G401 (cell line): ENCODE data around the gene ZC3H6. TPM values are rescaled to one million over a fixed set of nuclear protein-coding genes. Genes with fewer than 3 reads are reported as not detected.
A peak's percentile ranks its signal among the peaks of the same experiment; 100 is the strongest.
"Not testable (repeated sequence)": the region's sequence is repeated elsewhere in the genome, so short reads cannot be mapped to it uniquely, and the experiment has no call there.

ENCODE experiments used
- DNase-seq: peaks from one replicate; pipeline ENCODE4 v3.0.0-alpha.2; 2015; ENCODE audit warnings: low spot score
- in situ Hi-C: cut with HindIII; loops from 2 replicates; pipeline ENCODE4 v1.10.0; 2016; ENCODE audit warnings: low sequenced_read_pairs, mixed read lengths
- total RNA-seq: library from RNA; depleted of rRNA; stranded (reverse); fragments of >200 nt; shearing (Covaris generic); gene quantifications from 2 replicates; pipeline ENCODE4 v1.2.3, GENCODE V29; 2014

The ZC3H6 gene
- total RNA-seq, 1 experiment from 2014 or later, result 0.98 TPM

- in situ Hi-C loops, result no loop called here
- DNase-seq, result peak; percentile 86
Observed at GRCh38 chr2:112275887-112276773, 733 bp downstream of the ZC3H6 start.

DNA sequence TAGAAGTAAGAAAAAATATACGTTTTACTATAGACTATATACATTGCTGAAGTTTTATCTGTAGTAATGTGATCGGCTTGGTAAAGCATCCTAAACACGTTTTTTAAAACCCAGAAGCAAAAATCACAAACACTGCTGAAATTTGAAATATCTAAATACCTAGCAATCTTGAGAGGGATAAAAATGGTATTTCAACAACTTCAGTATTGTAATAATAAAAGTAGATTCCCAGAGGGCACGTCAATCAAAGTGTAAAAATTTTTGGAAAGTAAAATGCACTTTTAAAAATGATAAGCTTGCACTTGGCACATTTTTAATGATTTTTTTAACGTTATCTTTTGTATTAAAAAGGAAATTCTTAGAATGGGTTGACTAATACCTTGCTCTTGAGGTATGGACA, 1.6 kb downstream of the ZC3H6 start:
- in situ Hi-C loops, result no loop called here
- no peak for DNase-seq

- no peak for DNase-seq
- in situ Hi-C loops, result no loop called here
Observed at GRCh38 chr2:112277596-112278220, 2.3 kb downstream of the ZC3H6 start.

DNA sequence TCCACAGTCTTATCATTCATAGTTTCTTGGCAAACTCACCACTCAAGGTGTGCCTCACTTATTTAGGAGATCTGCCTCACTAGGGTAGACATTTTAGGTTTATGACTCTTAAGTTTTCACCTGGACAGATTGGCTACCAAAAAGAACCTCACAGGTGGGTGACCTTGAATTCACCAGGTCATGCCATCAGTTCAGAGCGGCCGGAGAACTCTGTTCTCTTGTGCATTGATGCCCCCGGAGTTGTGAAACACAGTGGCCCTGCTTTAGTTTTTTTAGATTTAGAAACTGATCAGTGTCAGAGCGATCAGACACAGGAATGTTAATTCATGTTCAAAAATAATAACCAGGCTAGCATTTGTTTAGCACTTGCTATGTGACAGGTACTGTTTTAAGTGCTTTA, 6.7 kb downstream of the ZC3H6 start:
- DNase-seq, in situ Hi-C loops: not testable (repeated sequence)

DNA sequence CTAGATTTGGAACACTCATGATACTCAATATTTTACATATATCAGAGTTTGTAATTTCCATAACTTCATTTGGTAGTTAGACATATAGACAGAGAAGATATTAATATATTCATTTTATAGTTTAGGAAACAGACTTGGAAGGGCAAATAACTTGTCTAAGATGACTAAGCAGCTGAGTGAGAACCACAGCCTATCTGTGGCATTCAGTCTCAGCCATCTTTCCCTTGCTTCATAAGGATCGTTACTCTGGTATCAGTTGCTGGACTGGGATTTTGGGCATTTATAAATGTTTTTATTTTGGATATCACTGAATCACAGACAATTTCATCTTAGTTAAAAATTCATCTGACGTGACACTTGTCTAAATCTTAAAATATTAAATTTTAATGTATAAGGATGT, 8.1 kb downstream of the ZC3H6 start:
- in situ Hi-C loops, DNase-seq: not testable (repeated sequence)

- no peak for DNase-seq
- in situ Hi-C loops, result no loop called here
Observed at GRCh38 chr2:112290088-112290487, 14.7 kb downstream of the ZC3H6 start.

DNA sequence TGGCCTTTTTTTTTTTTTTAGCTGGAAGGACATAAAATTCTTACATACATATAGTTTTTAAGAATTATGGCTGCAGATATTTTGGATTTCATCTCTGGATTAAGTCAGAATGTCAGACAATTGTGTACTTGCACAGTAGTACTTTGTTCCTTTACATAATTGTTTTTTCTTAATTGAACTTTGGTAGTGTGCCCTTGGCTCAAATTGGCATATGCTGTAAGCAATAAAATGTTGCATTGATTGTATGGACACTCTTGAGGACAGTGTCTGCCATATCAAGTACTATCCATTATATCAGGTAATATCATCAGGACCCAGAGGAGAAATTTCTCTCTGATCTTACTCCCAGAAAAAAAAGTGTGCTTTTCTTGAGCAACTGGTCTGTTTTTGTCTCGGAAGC, 15.3 kb downstream of the ZC3H6 start:
- DNase-seq, result no peak
- in situ Hi-C loops, result no loop called here

GRCh38 chr2:112293636-112294401, 18.4 kb downstream of the ZC3H6 start:
- in situ Hi-C loops, result no loop called here
- DNase-seq, result peak; percentile 68

DNA sequence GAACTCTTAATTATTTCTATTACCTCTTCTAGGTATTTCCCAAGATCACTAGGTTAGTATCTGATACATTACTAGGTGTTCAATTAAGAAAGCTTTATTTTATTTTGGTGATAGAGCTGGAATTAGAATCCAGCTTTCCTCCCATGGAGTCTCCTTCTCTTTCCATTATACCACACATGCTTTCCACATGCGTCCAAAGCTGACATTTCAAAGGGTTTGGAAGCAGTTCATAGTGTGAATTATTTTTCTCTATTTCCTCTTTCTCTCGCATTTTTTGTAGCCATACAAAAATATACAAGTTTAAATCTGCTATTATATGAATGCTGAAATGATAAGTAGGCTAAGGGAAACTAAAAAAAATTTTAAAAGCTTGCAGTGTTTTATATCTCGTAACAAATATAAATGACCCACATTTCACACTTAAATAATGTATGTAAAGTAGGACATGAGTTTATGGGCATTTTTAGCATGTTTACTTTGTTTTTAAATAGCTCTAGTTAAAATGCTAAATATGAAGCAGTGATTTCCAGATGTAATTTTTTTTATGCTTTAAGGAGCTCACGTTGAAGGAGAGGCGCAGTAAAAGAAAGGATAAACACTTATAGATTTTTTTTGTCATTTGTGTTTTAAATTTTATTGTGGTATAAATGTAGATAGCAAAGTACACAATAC, 20.1 kb downstream of the ZC3H6 start:
- in situ Hi-C loops, result no loop called here
- DNase-seq, result no peak

- DNase-seq, result no peak
- in situ Hi-C loops, result no loop called here
Observed at GRCh38 chr2:112296407-112296806, 21.0 kb downstream of the ZC3H6 start.

GRCh38 chr2:112301171-112301584, 25.8 kb downstream of the ZC3H6 start:
- DNase-seq, result no peak
- in situ Hi-C loops, result no loop called here

DNA sequence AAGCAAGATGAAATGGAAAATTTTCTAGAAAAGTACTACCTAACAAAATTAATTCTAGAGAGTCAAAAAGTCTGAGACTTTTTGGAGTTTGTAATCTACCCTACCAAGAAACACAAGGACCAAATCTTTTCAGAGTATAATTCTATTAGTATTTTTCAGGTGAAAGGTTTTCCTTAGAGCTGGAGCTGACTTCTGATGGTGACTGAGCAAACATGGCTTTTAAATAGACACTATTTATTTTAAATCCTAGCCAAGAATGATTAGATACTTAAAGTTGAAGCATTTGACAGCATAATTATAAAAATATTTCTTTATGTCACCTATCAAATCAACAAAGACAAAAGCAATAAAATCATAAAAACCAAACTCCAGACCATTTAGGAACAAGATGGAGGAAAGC, 26.6 kb downstream of the ZC3H6 start:
- in situ Hi-C loops, result no loop called here
- no peak for DNase-seq

DNA sequence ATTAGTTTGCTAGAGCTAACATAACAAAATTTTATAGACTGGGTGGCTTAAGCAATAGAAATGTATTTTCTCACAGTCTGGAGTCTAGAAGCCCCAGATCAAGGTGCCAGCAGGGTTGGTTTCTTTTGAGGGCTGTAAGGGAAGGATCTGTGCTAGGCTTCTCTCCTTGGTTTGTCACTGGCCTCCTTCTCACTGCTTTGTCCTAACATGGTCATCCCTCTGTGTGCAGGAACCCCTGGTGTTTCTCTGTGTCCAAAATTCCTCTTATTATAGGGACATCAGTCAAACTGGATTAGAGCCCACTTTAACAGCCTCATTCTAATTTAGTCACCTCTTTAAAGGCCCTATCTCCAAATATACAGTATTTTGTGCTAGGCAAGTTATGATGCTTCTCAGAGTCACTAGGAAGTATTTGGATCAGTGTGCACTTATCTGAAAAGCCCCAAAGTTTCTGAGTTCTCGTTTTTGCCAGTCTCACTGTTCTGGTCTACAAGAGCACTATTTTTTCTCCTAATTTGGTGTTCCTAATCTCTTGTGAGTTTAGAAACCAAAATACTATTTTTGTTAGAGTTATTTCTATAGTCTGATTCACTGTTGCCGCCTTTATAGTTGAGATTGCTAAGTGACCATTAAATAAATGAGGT, 29.0 kb downstream of the ZC3H6 start:
- in situ Hi-C loops, result no loop called here
- no peak for DNase-seq

DNA sequence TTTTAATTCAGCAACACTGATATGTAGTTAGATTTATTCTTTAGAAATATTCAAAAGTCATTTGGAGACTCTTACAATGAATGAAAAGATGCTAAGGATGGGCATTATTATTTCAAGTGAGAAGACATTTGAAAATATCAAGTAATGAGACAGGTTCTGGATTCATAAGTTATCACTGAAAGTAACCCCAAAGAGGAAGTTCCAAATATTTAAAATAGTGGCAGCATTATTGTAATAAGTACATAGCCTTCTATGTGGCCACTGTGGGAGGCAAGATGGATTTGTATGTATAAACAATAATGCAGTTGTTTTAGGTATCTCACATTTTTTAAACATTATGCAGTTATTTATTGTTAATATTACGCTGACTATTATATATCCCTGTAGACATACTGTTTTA, 29.7 kb downstream of the ZC3H6 start:
- no peak for DNase-seq
- in situ Hi-C loops, result no loop called here

DNA sequence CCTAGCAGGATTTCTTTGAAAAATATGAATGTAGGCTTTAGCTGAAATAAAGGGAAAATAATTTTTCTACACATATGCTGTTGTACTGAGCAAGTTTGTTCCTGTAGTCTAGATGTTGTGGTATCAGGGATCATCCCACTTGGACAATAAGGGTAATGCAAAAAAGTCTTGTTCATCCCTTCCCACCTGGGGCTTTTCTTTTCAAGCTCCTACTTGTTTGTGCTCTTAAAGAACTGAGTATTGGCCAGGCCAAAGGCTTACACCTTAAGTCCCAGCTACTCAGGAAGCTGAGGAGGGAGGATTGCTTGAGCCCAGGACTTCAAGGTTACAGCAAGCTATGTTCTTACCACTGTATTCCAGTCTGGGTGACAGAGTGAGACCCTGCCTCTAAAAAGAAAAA, 35.5 kb downstream of the ZC3H6 start:
- in situ Hi-C loops, result no loop called here
- DNase-seq, result no peak

DNA sequence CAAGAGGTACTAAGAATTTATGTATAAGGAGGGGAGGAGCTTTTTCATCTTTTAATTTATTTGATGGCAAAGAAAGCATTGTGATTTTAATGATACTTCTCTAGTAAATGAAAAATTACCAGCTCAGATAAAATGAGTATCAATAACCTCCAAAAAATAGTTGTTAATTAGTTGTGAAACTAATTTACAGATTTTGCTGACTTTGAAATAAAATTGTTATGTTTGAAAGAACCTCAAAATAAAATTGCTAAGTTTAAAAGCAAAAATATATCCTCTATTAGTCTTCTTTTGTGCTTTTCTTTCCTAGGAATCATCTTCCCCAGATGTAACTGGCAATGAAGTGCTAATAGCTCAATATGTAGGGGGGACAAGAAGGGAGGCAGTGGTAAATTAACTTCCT, 36.5 kb downstream of the ZC3H6 start:
- in situ Hi-C loops, result no loop called here
- DNase-seq, result no peak

DNA sequence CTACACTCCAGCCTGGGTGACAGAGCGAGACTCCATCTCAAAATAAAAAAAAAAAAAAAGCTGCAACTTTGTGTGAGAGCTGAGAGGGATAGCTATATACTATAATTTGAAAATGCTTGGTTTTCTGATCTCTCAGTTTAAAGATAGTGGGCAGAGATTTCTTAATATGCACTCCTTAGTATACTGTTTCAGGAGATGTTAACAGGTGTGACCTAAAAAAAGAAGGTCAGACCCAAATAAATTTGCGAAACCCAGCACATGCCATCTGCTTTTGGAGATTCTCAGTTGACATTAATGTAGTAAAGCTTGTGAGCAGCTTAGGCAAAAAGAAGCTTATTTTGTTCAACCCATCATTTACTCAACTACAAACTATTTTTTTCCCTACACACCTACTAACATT, 37.4 kb downstream of the ZC3H6 start:
- in situ Hi-C loops, result no loop called here
- no peak for DNase-seq

DNA sequence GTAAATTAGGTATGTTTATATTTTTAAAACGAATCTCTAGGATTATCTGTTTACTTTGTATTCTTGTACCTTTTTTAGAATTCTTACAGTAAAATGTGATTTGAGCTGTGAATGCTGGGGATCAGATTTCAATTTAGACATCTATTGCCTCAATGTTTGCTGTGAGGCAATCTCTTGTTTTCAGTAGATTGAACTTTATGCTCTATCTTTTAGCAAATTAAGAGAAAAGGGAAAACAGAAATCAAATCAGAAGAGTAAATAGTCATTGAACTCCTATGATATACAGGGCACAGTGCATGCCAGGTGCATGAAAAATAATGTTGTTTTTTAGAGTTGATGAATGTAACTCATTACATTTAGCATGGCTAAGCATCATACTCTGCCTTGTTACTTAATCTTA, 39.5 kb downstream of the ZC3H6 start:
- no peak for DNase-seq
- in situ Hi-C loops, result no loop called here
